Loucy (cell line): ENCODE results near the gene ADGRL1.

Experiments
- H2AFZ ChIP-seq: fragments of 200-600 bp; sonication (generic); 2 replicates; pipeline ENCODE4 v1.6.0; 2016; ENCODE audit warnings: antibody characterized with exemption, mild to moderate bottlenecking, low read length, moderate library complexity
- H3F3A ChIP-seq: fragments of 200-600 bp; 2 replicates; pipeline ENCODE4 v1.6.0; 2016; ENCODE audit warnings: antibody characterized with exemption, low read depth, mild to moderate bottlenecking
- H3K27me3 ChIP-seq: fragments of 200-600 bp; sonication (generic); 2 replicates; pipeline ENCODE4 v1.6.1; 2014; ENCODE audit warnings: low read length, mild to moderate bottlenecking; ENCODE audit not compliant: insufficient read depth, poor library complexity, severe bottlenecking
- H3K36me3 ChIP-seq: fragments of 200-600 bp; sonication (generic); 2 replicates; pipeline ENCODE4 v1.6.1; 2016; ENCODE audit warnings: low read length; ENCODE audit not compliant: insufficient read depth
- H3K4me1 ChIP-seq: fragments of 200-600 bp; sonication (generic); 2 replicates; pipeline ENCODE4 v1.5.1; 2014; ENCODE audit warnings: low read length, mild to moderate bottlenecking; ENCODE audit not compliant: insufficient read depth, poor library complexity, severe bottlenecking
- H3K4me2 ChIP-seq: fragments of 200-600 bp; sonication (generic); 2 replicates; pipeline ENCODE4 v1.6.0; 2014; ENCODE audit warnings: antibody characterized with exemption, low read length, low read depth, mild to moderate bottlenecking; ENCODE audit not compliant: poor library complexity, severe bottlenecking
- H3K4me3 ChIP-seq: fragments of 200-600 bp; sonication (generic); 2 replicates; pipeline ENCODE4 v1.5.1; 2014; ENCODE audit warnings: low read length, mild to moderate bottlenecking, mixed read lengths; ENCODE audit not compliant: poor library complexity, severe bottlenecking
- H3K79me2 ChIP-seq: fragments of 200-600 bp; sonication (generic); 2 replicates; pipeline ENCODE4 v1.6.1; 2014; ENCODE audit warnings: low read length; ENCODE audit not compliant: insufficient read depth
- H3K9ac ChIP-seq: fragments of 200-600 bp; sonication (generic); 2 replicates; pipeline ENCODE4 v1.6.0; 2014; ENCODE audit warnings: mild to moderate bottlenecking, low read depth, low read length, moderate library complexity; ENCODE audit not compliant: poor library complexity, severe bottlenecking
- H3K9me2 ChIP-seq: fragments of 200-600 bp; sonication (generic); replicated peaks from 2 replicates; pipeline ENCODE4 v1.6.1; 2016; ENCODE audit warnings: low read depth, low read length, mixed read lengths
- H3K9me3 ChIP-seq: fragments of 200-600 bp; sonication (generic); 2 replicates; pipeline ENCODE4 v1.6.1; 2014; ENCODE audit warnings: mild to moderate bottlenecking, antibody characterized with exemption, low read length, low read depth; ENCODE audit not compliant: insufficient read depth
- H4K20me1 ChIP-seq: fragments of 200-600 bp; sonication (generic); 2 replicates; pipeline ENCODE4 v1.6.0; 2014; ENCODE audit warnings: antibody characterized with exemption, low read length, mild to moderate bottlenecking; ENCODE audit not compliant: insufficient read depth, poor library complexity, severe bottlenecking
- CTCF ChIP-seq: fragments of 200-600 bp; sonication (generic); conservative IDR thresholded peaks from 2 replicates; pipeline ENCODE4 v1.5.1; 2014; ENCODE audit warnings: mild to moderate bottlenecking, antibody characterized with exemption, low read length
- EZH2phosphoT487 ChIP-seq: fragments of 200-600 bp; IDR thresholded peaks from 2 replicates; pipeline ENCODE4 v1.6.1; 2018; ENCODE audit warnings: antibody characterized with exemption, mild to moderate bottlenecking, moderate library complexity, borderline replicate concordance

The ADGRL1 gene

GRCh38 chr19:14103310-14103709 lies 102.7 kb downstream of the ADGRL1 start:
- no peak overlapping the region for H2AFZ ChIP-seq

DNA sequence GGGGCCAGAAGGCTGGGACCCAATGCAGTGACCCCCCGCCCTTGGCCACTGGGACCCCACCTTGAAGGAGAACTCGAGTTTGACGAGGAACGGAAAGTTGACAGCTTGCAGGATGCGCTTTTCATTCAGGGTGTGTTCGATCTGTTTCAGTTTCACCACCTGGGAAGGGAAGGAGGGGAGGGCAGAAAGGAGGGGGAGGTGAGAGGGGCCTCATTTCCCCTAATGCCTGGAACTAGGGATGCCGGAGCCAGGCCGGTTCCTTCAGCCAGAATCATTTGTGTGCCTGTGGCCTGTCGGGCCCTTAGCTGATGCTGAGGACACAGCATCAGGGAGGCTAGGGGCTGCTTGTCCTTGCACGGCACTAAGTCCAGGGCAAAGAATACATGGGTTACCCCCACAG lies 103.2 kb downstream of the ADGRL1 start:
- H3K9me3 ChIP-seq = no peaks in the 10 kb centered on the region
- H3K4me1 ChIP-seq = no peaks in the 10 kb centered on the region
- no peaks in the 10 kb centered on the region for H3K9me2 ChIP-seq
- no peaks in the 10 kb centered on the region for H4K20me1 ChIP-seq
- H2AFZ ChIP-seq = no peak overlapping the region
- TF ChIP-seq EZH2phosphoT487 (no peak), CTCF (no peak)
- no peaks in the 10 kb centered on the region for H3K27me3 ChIP-seq
- H3F3A ChIP-seq = no peaks in the 10 kb centered on the region
- H3K4me2 ChIP-seq = no peak overlapping the region
- H3K9ac ChIP-seq = no peak overlapping the region
- H3K36me3 ChIP-seq = no peaks in the 10 kb centered on the region; the same call in 1 of the 2 replicates
- no peaks in the 10 kb centered on the region for H3K79me2 ChIP-seq
- H3K4me3 ChIP-seq = no peak overlapping the region

More at GRCh38 chr19:14103310-14103709, 102.7 kb downstream of the ADGRL1 start:
- no peak overlapping the region for H3K4me3 ChIP-seq
- H3K9me3 ChIP-seq = no peaks in the 10 kb centered on the region
- no peaks in the 10 kb centered on the region for H3K4me1 ChIP-seq
- H3K9me2 ChIP-seq = no peaks in the 10 kb centered on the region
- H3K9ac ChIP-seq = no peak overlapping the region
- no peaks in the 10 kb centered on the region for H4K20me1 ChIP-seq
- H3F3A ChIP-seq = no peaks in the 10 kb centered on the region
- no peaks in the 10 kb centered on the region; the same call in 1 of the 2 replicates for H3K36me3 ChIP-seq
- no peaks in the 10 kb centered on the region for H3K79me2 ChIP-seq
- no peaks in the 10 kb centered on the region for H3K27me3 ChIP-seq
- no peak for TF ChIP-seq CTCF
- TF ChIP-seq EZH2phosphoT487 = no peak
- H3K4me2 ChIP-seq = no peak overlapping the region

DNA sequence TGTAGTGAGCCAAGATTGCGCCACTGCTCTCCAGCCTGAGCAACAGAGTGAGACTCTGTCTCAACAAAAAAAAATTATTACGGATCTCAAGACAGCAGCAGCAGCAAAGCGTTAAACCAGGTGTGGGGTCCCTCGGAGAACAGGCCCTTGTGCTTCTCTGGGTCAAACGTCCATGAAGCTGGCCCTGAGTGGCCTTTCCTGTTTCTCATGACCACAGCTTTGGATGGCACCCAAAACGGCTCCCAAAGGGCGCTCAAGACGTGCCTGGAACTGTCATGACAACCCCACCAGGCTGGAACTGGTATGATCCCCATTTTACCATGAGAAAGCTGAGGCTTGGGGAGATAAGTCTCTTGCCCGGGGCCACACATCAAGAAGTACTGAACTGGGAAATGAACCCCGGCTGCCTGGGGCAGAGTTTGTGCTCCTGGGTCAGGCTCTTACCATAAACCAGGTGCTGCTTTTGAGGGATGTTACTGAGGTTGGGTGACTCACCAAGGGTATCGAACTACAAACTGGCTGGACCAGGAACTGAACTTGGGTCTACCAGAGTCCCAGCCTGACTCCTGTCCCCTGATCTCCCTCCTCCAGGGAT lies 103.8 kb downstream of the ADGRL1 start:
- no peaks in the 10 kb centered on the region for H3K27me3 ChIP-seq
- H3K36me3 ChIP-seq = no peaks in the 10 kb centered on the region; the same call in 1 of the 2 replicates
- H3K79me2 ChIP-seq = no peaks in the 10 kb centered on the region
- no peaks in the 10 kb centered on the region for H4K20me1 ChIP-seq
- H3K9me2 ChIP-seq = no peaks in the 10 kb centered on the region
- H3K4me2 ChIP-seq = no peak overlapping the region
- no peak for TF ChIP-seq EZH2phosphoT487
- no peak for TF ChIP-seq CTCF
- no peak overlapping the region for H3K9ac ChIP-seq
- no peak overlapping the region for H3K4me3 ChIP-seq
- H3K4me1 ChIP-seq = no peaks in the 10 kb centered on the region
- no peak overlapping the region for H2AFZ ChIP-seq
- H3F3A ChIP-seq = no peaks in the 10 kb centered on the region
- no peaks in the 10 kb centered on the region for H3K9me3 ChIP-seq
